ENCODE results near the gene HIVEP1. TPM values are rescaled to one million over a fixed set of nuclear protein-coding genes. Genes with fewer than 3 reads are reported as not detected.

Gene HIVEP1
- total RNA-seq, 1 donor from 2014 or later, result 35.7 TPM

- H3K4me3 Mint-ChIP-seq (ENCODE audit: low read depth), result no peak overlapping the region
- H3K4me1 Mint-ChIP-seq (ENCODE audit: low read depth), result peaks cover 2% of the 10 kb centered on the region
- H3K36me3 Mint-ChIP-seq (ENCODE audit: insufficient read depth), result peaks cover 22% of the 10 kb centered on the region
- H3K27me3 Mint-ChIP-seq, result no peaks in the 10 kb centered on the region
- TF ChIP-seq CTCF (IDR thresholded peaks at IDR 0.05; ENCODE audit: unreplicated experiment), result no peak
- H3K9me3 Mint-ChIP-seq (ENCODE audit: low read depth), result peaks cover 4% of the 10 kb centered on the region
- H3K27ac Mint-ChIP-seq, result no peak overlapping the region
- no peak for DNase-seq (ENCODE audit: low spot score, unreplicated experiment)
Observed at GRCh38 chr6:12165297-12165696, 153.2 kb downstream of the HIVEP1 start.

GRCh38 chr6:12165722-12166280 lies 153.7 kb downstream of the HIVEP1 start:
- Mint-ChIP-seq H3K36me3 (ENCODE audit: insufficient read depth) (peaks cover 22% of the 10 kb centered on the region), H3K4me1 (ENCODE audit: low read depth) (peaks cover 2% of the 10 kb centered on the region), H3K27me3 (no peaks in the 10 kb centered on the region), H3K27ac (no peak overlapping the region), H3K9me3 (ENCODE audit: low read depth) (peaks cover 4% of the 10 kb centered on the region), H3K4me3 (ENCODE audit: low read depth) (no peak overlapping the region)
- no peak for DNase-seq (ENCODE audit: low spot score, unreplicated experiment)
- no peak for TF ChIP-seq CTCF (IDR thresholded peaks at IDR 0.05; ENCODE audit: unreplicated experiment)

GRCh38 chr6:12169377-12169776 lies 157.3 kb downstream of the HIVEP1 start:
- H3K36me3 Mint-ChIP-seq (ENCODE audit: insufficient read depth), result peaks cover 4% of the 10 kb centered on the region
- no peak overlapping the region for H3K4me3 Mint-ChIP-seq (ENCODE audit: low read depth)
- peaks cover 4% of the 10 kb centered on the region for H3K9me3 Mint-ChIP-seq (ENCODE audit: low read depth)
- no peaks in the 10 kb centered on the region for H3K27me3 Mint-ChIP-seq
- H3K27ac Mint-ChIP-seq, result no peak overlapping the region
- no peaks in the 10 kb centered on the region for H3K4me1 Mint-ChIP-seq (ENCODE audit: low read depth)
- DNase-seq (ENCODE audit: low spot score, unreplicated experiment), result no peak
- TF ChIP-seq CTCF (IDR thresholded peaks at IDR 0.05; ENCODE audit: unreplicated experiment), result no peak

GRCh38 chr6:12170351-12171092 lies 158.4 kb downstream of the HIVEP1 start:
- no peak for TF ChIP-seq CTCF (IDR thresholded peaks at IDR 0.05; ENCODE audit: unreplicated experiment)
- Mint-ChIP-seq H3K4me1 (ENCODE audit: low read depth) (no peaks in the 10 kb centered on the region), H3K4me3 (ENCODE audit: low read depth) (no peak overlapping the region), H3K36me3 (ENCODE audit: insufficient read depth) (peaks cover 1% of the 10 kb centered on the region), H3K27ac (no peak overlapping the region), H3K9me3 (ENCODE audit: low read depth) (peaks cover 4% of the 10 kb centered on the region), H3K27me3 (no peaks in the 10 kb centered on the region)
- no peak for DNase-seq (ENCODE audit: low spot score, unreplicated experiment)

- no peaks in the 10 kb centered on the region for H3K4me1 Mint-ChIP-seq (ENCODE audit: low read depth)
Observed at GRCh38 chr6:12171717-12172116, 159.6 kb downstream of the HIVEP1 start.

More at GRCh38 chr6:12171717-12172116, 159.6 kb downstream of the HIVEP1 start:
- DNase-seq (ENCODE audit: low spot score, unreplicated experiment), result no peak
- no peak for TF ChIP-seq CTCF (IDR thresholded peaks at IDR 0.05; ENCODE audit: unreplicated experiment)
- no peak overlapping the region for H3K4me3 Mint-ChIP-seq (ENCODE audit: low read depth)
- no peaks in the 10 kb centered on the region for H3K27me3 Mint-ChIP-seq
- peaks cover 6% of the 10 kb centered on the region for H3K9me3 Mint-ChIP-seq (ENCODE audit: low read depth)
- H3K27ac Mint-ChIP-seq, result no peak overlapping the region
- peaks cover 1% of the 10 kb centered on the region for H3K36me3 Mint-ChIP-seq (ENCODE audit: insufficient read depth)
